Measurements from ENCODE around the gene PFKFB4.

Gene PFKFB4

DNA sequence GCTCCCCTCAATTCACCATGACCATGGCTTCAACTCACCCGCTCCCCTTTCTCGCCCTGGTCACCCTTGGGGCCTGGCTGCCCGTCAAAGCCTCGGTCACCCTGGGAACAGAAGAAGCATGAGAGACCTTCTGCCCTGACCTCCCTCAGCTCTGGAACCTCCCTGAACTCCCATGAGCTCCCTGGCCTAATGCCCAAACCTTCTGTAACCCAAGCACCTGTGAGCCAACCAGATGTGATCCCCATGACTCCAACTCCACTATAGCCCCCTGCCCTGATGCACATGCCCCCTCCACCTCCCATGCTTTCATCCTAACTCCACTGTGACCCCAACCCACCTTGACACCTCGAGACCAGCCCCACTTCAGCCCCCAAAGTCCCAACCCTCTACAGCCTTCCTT, 10.5 kb upstream of the PFKFB4 start:
- no peak overlapping the region for H3K4me3 ChIP-seq (ENCODE audit: low read depth, low read length)
- H3K27ac ChIP-seq (ENCODE audit: low read depth, low read length), result no peak overlapping the region
- no peaks in the 10 kb centered on the region for H3K9me3 ChIP-seq (ENCODE audit: control insufficient read depth, insufficient read depth, low read length)
- H3K36me3 ChIP-seq (ENCODE audit: control insufficient read depth, insufficient read depth, low read length), result 0 out of 2 replicates have a peak, but pooled peaks cover 4% of the 10 kb centered on the region
- no peak overlapping the region for H3K9ac ChIP-seq (ENCODE audit: low read depth, low read length)
- H3K27me3 ChIP-seq (ENCODE audit: control insufficient read depth, insufficient read depth, low read length), result no peaks in the 10 kb centered on the region
- H3K4me1 ChIP-seq (ENCODE audit: control insufficient read depth, insufficient read depth, low read length), result peaks cover 10% of the 10 kb centered on the region

DNA sequence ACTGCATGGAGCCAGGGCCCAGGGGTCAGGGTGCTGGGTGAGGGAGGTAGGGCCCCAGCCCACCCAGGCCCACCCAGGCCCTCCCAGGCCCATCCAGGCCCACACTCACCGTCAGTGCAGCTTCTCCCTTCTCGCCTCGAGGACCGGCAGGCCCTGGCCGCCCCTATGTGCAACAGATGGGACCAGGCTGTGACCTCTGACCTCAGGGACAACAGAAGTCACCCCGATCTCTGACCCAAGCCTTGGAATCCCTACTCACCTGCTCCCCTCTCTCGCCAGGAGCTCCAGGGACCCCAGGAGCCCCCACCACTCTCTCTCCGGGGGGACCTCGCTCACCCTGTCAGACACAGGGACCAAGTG, 9.8 kb upstream of the PFKFB4 start:
- Histone ChIP-seq H3K27ac (ENCODE audit: low read depth, low read length) (no peak overlapping the region), H3K36me3 (ENCODE audit: control insufficient read depth, insufficient read depth, low read length) (0 out of 2 replicates have a peak, but pooled peaks cover 4% of the 10 kb centered on the region), H3K9me3 (ENCODE audit: control insufficient read depth, insufficient read depth, low read length) (no peaks in the 10 kb centered on the region), H3K4me1 (ENCODE audit: control insufficient read depth, insufficient read depth, low read length) (peaks cover 11% of the 10 kb centered on the region), H3K27me3 (ENCODE audit: control insufficient read depth, insufficient read depth, low read length) (no peaks in the 10 kb centered on the region), H3K9ac (ENCODE audit: low read depth, low read length) (no peak overlapping the region), H3K4me3 (ENCODE audit: low read depth, low read length) (no peak overlapping the region)

DNA sequence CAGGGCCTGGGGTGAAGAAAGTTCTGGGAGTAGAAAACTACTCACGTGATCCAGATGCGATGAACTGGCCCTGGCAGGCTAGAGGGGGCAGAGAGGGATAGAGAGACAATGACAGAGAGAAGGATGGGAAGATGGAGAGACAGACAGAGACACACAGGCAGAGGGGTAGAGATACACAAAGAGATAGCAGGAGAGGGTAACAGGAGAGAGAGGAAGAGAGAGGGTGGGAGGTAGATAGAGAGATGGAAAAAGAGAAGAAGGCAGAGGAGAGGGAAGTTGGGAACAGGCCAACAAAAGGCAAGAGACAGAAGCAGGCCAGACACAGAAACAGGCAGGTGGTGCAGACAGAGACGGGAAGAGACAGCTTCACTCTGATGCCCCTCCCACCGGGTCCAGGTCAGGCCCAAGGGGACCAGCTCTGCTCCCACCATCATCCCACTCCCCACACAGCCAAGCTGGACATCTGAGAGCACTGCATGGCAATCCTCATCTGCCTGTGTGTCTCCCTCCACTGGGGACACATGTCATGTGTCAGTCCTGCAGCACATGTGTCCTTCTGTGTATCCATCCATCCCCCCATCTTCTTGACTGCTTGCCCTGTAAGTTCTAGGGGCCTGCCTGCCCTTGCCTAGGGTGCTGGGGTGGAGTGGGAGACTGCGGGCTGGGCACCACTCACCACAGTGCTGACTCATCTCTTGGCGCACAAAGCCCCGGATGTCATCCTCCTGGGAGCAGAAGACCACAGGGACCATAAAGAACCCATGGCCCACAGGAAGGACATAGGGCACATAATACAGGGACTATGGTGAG, 9.2 kb upstream of the PFKFB4 start:
- Histone ChIP-seq H3K27ac (ENCODE audit: low read depth, low read length) (no peak overlapping the region), H3K4me1 (ENCODE audit: control insufficient read depth, insufficient read depth, low read length) (peaks cover 16% of the 10 kb centered on the region), H3K27me3 (ENCODE audit: control insufficient read depth, insufficient read depth, low read length) (no peaks in the 10 kb centered on the region), H3K36me3 (ENCODE audit: control insufficient read depth, insufficient read depth, low read length) (0 out of 2 replicates have a peak, but pooled peaks cover 4% of the 10 kb centered on the region), H3K9ac (ENCODE audit: low read depth, low read length) (no peak overlapping the region), H3K9me3 (ENCODE audit: control insufficient read depth, insufficient read depth, low read length) (no peaks in the 10 kb centered on the region), H3K4me3 (ENCODE audit: low read depth, low read length) (no peak overlapping the region)

DNA sequence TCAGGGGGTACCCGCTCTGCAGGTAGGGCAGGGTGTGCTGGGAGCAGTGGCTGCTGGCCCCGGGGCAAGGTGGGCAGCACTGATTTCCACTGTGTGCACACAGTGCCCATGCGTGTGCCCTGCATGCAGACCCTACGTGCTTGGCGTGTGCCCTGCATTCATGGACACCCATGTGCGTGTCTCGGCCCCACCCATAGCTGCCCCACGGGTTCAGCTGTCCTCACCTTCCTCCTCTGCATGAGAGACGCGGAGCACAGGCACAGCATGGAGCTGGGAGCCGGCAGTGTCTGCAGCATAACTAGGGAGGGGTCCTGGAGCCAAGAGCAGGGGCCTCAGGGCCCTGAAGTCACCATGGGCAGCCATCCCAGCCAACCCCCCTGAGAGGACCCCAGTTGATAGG, 8.6 kb upstream of the PFKFB4 start:
- Histone ChIP-seq H3K27ac (ENCODE audit: low read depth, low read length) (no peak overlapping the region), H3K27me3 (ENCODE audit: control insufficient read depth, insufficient read depth, low read length) (no peaks in the 10 kb centered on the region), H3K4me3 (ENCODE audit: low read depth, low read length) (no peak overlapping the region), H3K4me1 (ENCODE audit: control insufficient read depth, insufficient read depth, low read length) (peaks cover 20% of the 10 kb centered on the region), H3K9ac (ENCODE audit: low read depth, low read length) (no peak overlapping the region), H3K9me3 (ENCODE audit: control insufficient read depth, insufficient read depth, low read length) (no peaks in the 10 kb centered on the region), H3K36me3 (ENCODE audit: control insufficient read depth, insufficient read depth, low read length) (0 out of 2 replicates have a peak, but pooled peaks cover 4% of the 10 kb centered on the region)

DNA sequence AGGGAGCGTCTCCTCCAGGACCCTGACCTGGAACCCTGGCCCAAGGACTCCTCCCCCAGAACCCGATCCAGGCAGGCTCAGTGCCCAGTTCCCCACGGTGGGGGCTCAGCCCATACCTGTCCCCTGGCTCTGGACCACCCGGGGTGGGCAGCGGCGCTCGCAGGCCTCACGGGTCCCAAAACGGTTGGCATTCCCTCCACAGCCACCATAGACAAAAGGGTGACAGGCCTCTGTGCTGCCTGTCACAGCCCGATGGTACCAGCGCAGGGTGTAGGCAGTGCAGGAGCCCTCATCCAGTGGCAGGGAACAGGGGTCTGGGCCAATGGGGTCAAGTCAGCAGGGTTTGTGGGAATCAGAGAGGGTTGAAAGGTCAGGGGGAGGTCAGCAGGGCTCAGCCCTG, 8.1 kb upstream of the PFKFB4 start:
- H3K9me3 ChIP-seq (ENCODE audit: control insufficient read depth, insufficient read depth, low read length), result no peaks in the 10 kb centered on the region

DNA sequence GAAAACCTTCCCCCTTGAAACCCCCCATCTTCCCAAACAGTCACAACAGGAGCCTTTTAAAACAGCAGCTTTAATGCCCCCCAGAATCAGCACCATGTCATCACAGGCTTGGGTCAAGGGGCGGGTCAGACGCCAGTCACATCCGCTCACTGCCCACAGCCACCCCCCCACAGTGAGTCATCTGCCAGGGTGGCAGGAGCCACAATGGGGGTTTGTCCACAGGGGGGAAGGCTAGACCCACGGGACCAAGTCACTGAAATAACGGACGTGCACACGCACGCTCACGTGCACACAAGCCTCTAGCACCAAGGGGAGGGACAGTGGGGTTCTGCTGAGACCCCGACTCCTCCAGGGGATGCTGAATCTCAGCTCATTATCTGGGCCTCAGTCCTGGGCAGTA, 7.4 kb upstream of the PFKFB4 start:
- 0 out of 2 replicates have a peak, but pooled peaks cover 4% of the 10 kb centered on the region for H3K36me3 ChIP-seq (ENCODE audit: control insufficient read depth, insufficient read depth, low read length)
- no peaks in the 10 kb centered on the region for H3K9me3 ChIP-seq (ENCODE audit: control insufficient read depth, insufficient read depth, low read length)
- peaks cover 20% of the 10 kb centered on the region for H3K4me1 ChIP-seq (ENCODE audit: control insufficient read depth, insufficient read depth, low read length)
- H3K9ac ChIP-seq (ENCODE audit: low read depth, low read length), result no peak overlapping the region
- H3K27me3 ChIP-seq (ENCODE audit: control insufficient read depth, insufficient read depth, low read length), result no peaks in the 10 kb centered on the region
- H3K27ac ChIP-seq (ENCODE audit: low read depth, low read length), result no peak overlapping the region
- no peak overlapping the region for H3K4me3 ChIP-seq (ENCODE audit: low read depth, low read length)

More for the DNA sequence above, 8.1 kb upstream of the PFKFB4 start:
- Histone ChIP-seq H3K9ac (ENCODE audit: low read depth, low read length) (no peak overlapping the region), H3K27ac (ENCODE audit: low read depth, low read length) (no peak overlapping the region), H3K27me3 (ENCODE audit: control insufficient read depth, insufficient read depth, low read length) (no peaks in the 10 kb centered on the region), H3K4me1 (ENCODE audit: control insufficient read depth, insufficient read depth, low read length) (peaks cover 20% of the 10 kb centered on the region), H3K36me3 (ENCODE audit: control insufficient read depth, insufficient read depth, low read length) (0 out of 2 replicates have a peak, but pooled peaks cover 4% of the 10 kb centered on the region), H3K4me3 (ENCODE audit: low read depth, low read length) (no peak overlapping the region)

DNA sequence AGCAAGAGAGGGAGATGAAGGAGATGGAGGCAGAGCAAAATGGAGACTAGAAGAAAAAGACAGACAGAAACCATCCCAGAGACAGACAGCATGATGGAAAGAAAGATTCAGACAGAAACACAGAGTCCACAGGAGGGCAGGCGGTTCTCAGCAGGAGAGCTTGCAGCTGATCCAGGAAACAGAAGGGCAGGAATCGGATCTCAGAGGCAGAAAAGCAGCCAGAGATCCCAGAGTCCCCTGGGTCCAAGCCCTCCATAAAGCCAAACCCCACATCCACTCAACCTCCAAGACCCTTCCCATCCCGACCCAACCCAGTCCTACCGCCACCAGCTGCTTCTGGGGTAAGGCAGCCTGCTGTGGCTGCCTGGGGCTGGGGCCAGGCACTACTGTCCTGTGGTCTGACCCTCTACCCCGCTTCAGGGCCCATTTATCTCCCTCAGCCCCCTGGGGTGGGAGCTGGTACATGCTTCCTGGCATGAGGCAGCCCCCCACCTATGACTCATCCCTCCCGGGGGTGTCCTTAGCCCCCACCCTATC, 6.8 kb upstream of the PFKFB4 start, which contains the start of gene UCN2:
Gene UCN2, minus strand, starts transcription at position 400 of the 537 bp plus-strand sequence. CDS start 657 bp downstream, outside the sequence.
- Histone ChIP-seq H3K36me3 (ENCODE audit: control insufficient read depth, insufficient read depth, low read length) (0 out of 2 replicates have a peak, but pooled peaks cover 4% of the 10 kb centered on the region), H3K27ac (ENCODE audit: low read depth, low read length) (no peak within 1 kb of the TSS)

DNA sequence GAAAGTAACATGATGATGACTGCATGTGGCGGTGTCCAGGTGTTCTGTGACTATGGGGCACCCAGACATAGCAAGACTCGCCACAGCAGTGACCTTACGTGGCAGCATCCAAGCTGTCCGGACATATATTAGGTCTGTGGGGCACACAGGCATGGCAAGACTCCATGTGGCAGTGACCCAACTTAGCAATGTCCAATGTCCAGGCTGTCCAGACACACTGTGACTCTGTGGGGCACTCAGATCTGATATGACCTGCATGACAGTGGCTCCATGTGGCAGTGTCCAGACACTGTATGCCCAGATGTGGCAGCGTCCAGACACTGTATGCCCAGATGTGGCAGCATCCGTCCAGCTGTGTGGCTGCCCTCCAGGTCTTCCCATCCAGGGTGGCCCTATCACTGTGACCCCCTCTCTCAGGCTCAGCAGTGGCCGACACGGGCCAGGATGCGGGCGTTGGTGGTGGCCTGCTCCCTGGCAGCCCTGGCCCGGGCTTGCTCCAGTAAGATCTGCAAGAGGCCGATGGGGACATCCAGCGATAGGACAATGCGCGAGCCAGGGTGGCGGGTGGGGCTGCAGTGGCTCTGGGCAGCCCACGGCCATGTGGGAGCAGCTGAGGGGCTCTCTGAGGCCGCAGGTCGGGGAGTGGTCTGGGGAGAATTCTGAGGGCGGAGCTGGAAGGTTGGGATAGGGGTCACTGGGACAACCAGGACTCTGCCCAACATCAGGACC, 5.9 kb upstream of the PFKFB4 start:
- Histone ChIP-seq H3K36me3 (ENCODE audit: control insufficient read depth, insufficient read depth, low read length) (0 out of 2 replicates have a peak, but pooled peaks cover 4% of the 10 kb centered on the region), H3K9ac (ENCODE audit: low read depth, low read length) (no peak overlapping the region), H3K27ac (ENCODE audit: low read depth, low read length) (no peak overlapping the region), H3K4me1 (ENCODE audit: control insufficient read depth, insufficient read depth, low read length) (peaks cover 20% of the 10 kb centered on the region), H3K9me3 (ENCODE audit: control insufficient read depth, insufficient read depth, low read length) (no peaks in the 10 kb centered on the region), H3K27me3 (ENCODE audit: control insufficient read depth, insufficient read depth, low read length) (no peaks in the 10 kb centered on the region), H3K4me3 (ENCODE audit: low read depth, low read length) (no peak overlapping the region)

More for the DNA sequence above, 6.8 kb upstream of the PFKFB4 start, which contains the start of gene UCN2:
- Histone ChIP-seq H3K4me3 (ENCODE audit: low read depth, low read length) (no peak within 1 kb of the TSS), H3K9me3 (ENCODE audit: control insufficient read depth, insufficient read depth, low read length) (no peaks in the 10 kb centered on the region), H3K9ac (ENCODE audit: low read depth, low read length) (no peak within 1 kb of the TSS), H3K4me1 (ENCODE audit: control insufficient read depth, insufficient read depth, low read length) (peaks cover 20% of the 10 kb centered on the region), H3K27me3 (ENCODE audit: control insufficient read depth, insufficient read depth, low read length) (no peaks in the 10 kb centered on the region)

DNA sequence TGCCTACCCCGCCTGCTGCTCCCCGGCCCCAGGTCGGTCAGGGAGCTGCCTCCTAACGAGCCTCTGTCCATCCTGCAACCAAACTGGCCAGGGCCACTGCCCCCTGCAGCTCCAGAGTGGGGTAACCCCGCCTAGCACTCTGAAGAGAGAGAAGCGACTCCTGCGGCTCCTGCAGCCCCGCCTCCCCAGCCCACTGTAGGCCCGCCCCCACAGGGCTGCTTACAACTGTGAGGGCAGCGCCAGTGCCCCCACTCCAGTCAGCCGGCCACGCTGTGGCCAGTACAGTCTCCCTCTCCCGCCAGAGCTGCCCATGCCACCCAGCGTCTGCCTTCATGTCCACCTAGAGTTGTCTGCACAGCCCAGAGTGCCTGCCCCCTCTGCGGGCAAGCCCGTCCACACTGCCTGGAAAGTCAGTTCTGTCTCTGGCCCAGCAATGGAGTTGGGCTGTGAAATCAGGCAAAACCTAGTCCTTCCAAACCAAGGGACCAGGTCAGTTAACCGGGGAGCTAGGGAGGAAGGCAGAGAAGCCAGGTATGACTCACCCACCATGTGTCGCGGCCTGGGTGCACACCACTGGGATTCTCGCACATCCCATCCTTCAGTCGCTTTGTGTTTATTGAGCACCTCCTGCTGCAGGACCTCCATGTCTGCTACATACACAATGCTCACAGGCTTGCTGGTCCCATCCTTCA, 4.6 kb upstream of the PFKFB4 start:
- H3K4me1 ChIP-seq (ENCODE audit: control insufficient read depth, insufficient read depth, low read length), result peaks cover 20% of the 10 kb centered on the region
- H3K4me3 ChIP-seq (ENCODE audit: low read depth, low read length), result no peak overlapping the region
- no peaks in the 10 kb centered on the region for H3K9me3 ChIP-seq (ENCODE audit: control insufficient read depth, insufficient read depth, low read length)
- H3K9ac ChIP-seq (ENCODE audit: low read depth, low read length), result no peak overlapping the region
- H3K27ac ChIP-seq (ENCODE audit: low read depth, low read length), result peak overlapping the region; percentile 61
- H3K36me3 ChIP-seq (ENCODE audit: control insufficient read depth, insufficient read depth, low read length), result 0 out of 2 replicates have a peak, but pooled peaks cover 4% of the 10 kb centered on the region
- H3K27me3 ChIP-seq (ENCODE audit: control insufficient read depth, insufficient read depth, low read length), result no peaks in the 10 kb centered on the region

DNA sequence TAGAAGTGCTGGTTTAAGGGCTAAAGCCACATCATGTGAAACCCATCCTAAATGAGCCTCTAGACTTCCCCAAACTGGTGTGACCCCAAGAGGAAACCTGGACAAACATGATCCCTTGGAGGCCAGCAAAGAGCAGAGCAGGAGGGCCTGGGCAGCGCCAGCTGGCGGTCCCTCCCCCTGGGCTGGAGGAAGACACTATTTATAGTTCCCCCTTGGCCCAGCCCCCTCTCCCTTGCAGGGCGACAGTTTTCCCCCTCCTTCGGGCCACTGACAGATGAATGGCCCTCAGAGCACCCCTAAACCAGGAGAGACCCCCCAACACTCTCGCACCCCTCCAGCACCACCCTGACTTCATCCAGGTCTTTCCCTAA, 4.0 kb upstream of the PFKFB4 start:
- no peak overlapping the region for H3K9ac ChIP-seq (ENCODE audit: low read depth, low read length)
- H3K4me1 ChIP-seq (ENCODE audit: control insufficient read depth, insufficient read depth, low read length), result peaks cover 24% of the 10 kb centered on the region
- H3K27ac ChIP-seq (ENCODE audit: low read depth, low read length), result no peak overlapping the region

More for the DNA sequence above, 4.0 kb upstream of the PFKFB4 start:
- Histone ChIP-seq H3K9me3 (ENCODE audit: control insufficient read depth, insufficient read depth, low read length) (no peaks in the 10 kb centered on the region), H3K36me3 (ENCODE audit: control insufficient read depth, insufficient read depth, low read length) (no peaks in the 10 kb centered on the region), H3K27me3 (ENCODE audit: control insufficient read depth, insufficient read depth, low read length) (no peaks in the 10 kb centered on the region), H3K4me3 (ENCODE audit: low read depth, low read length) (no peak overlapping the region)

Measured in HUES48 (cell line).